ENCODE data around the gene GALNT10. TPM values are rescaled to one million over a fixed set of nuclear protein-coding genes. Genes with fewer than 3 reads are reported as not detected.

Gene GALNT10
- total RNA-seq, 4 donors from 2014 or later, result 5.6 to 22.9 (median 14.4) TPM

DNA sequence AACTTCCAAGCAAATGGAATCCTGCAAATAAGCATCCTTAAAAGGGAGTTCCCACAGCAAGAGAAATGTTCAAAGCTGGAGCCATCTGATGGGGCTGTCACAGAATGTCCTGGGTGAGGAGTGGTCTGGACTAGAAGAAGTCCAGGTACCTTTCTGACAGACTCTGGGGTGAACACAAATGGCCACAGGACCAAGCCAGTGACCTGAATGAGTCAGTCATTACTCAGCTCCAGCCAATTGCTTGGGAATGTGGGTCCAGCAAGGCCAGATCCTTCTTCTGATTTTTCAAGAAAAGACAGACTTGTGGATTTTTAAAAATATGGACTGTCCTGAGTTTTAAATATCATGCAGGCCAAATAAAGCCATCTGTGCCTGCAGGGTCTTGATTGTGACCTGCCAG, 30.1 kb downstream of the GALNT10 start:
- Histone ChIP-seq H3K27me3 (no peaks in the 10 kb centered on the region), H3K36me3 (no peaks in the 10 kb centered on the region), H3K4me1 (no peaks in the 10 kb centered on the region), H3K27ac (no peak overlapping the region), H3K4me3 (no peak overlapping the region), H3K9me3 (no peaks in the 10 kb centered on the region)
- DNase-seq, result no peak
- TF ChIP-seq, protein P1, sequence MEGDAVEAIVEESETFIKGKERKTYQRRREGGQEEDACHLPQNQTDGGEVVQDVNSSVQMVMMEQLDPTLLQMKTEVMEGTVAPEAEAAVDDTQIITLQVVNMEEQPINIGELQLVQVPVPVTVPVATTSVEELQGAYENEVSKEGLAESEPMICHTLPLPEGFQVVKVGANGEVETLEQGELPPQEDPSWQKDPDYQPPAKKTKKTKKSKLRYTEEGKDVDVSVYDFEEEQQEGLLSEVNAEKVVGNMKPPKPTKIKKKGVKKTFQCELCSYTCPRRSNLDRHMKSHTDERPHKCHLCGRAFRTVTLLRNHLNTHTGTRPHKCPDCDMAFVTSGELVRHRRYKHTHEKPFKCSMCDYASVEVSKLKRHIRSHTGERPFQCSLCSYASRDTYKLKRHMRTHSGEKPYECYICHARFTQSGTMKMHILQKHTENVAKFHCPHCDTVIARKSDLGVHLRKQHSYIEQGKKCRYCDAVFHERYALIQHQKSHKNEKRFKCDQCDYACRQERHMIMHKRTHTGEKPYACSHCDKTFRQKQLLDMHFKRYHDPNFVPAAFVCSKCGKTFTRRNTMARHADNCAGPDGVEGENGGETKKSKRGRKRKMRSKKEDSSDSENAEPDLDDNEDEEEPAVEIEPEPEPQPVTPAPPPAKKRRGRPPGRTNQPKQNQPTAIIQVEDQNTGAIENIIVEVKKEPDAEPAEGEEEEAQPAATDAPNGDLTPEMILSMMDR (IDR thresholded peaks at IDR 0.05), result no peak
- no peak for TF ChIP-seq POLR2A (IDR thresholded peaks at IDR 0.05)
- intact Hi-C loops (cut with DNase I; ENCODE audit: low total_unique reads), result no loop called here

DNA sequence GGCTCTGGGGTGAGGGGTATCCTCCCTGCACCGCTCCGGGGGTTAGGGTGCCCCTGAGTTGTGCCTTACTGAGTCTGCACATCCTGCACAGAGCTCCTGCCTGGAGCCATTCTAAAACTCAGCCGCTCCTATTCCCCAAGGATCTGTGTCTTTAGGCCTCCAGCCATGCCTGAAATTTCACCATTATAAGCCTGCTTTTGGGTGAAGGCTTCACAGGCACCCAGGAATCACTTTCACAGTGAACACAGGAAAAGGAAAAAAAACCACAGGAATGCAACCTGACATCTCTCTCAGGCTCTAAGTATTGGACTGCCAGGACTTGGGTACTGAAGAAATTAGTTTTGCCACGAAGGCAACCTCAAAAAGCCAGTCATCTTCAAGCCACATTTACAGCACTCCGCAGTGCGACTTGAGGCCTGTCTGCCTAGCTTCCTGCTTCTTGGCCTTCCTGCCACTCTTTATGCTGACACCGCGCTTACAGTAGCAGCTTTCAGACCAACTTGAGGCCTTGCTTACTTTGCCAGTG, 30.9 kb downstream of the GALNT10 start:
- Histone ChIP-seq H3K4me3 (no peak overlapping the region), H3K27ac (no peak overlapping the region), H3K9me3 (no peaks in the 10 kb centered on the region), H3K36me3 (no peaks in the 10 kb centered on the region), H3K4me1 (no peaks in the 10 kb centered on the region), H3K27me3 (no peaks in the 10 kb centered on the region)
- intact Hi-C loops (cut with DNase I; ENCODE audit: low total_unique reads), result no loop called here
- DNase-seq, result no peak
- TF ChIP-seq, protein P1 (IDR thresholded peaks at IDR 0.05), result no peak
- TF ChIP-seq POLR2A (IDR thresholded peaks at IDR 0.05), result no peak

DNA sequence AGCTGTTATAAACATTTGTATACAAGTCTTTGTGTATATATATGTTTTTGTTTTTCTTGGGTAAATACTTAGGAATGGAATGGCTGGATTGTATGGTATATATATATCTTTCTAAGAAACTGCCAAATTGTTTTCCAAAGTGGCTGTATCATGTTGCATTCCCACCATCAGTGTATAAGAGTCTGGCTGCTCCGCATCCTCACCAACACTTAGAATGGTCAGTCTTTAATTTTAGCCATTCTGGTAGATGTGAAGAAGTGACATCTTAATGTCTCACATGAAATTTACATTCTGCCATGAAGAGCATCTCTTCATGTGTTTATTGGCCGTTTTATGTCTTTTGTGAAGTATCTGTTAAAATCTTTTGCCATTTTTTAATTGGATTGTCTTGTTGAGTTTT, 31.9 kb downstream of the GALNT10 start:
- no peaks in the 10 kb centered on the region for H3K36me3 ChIP-seq
- H3K27me3 ChIP-seq, result no peaks in the 10 kb centered on the region
- H3K4me3 ChIP-seq, result no peak overlapping the region
- intact Hi-C loops (cut with DNase I; ENCODE audit: low total_unique reads), result no loop called here
- DNase-seq, result no peak
- no peaks in the 10 kb centered on the region for H3K9me3 ChIP-seq
- TF ChIP-seq POLR2A (IDR thresholded peaks at IDR 0.05), result no peak
- TF ChIP-seq, protein P1 (IDR thresholded peaks at IDR 0.05), result no peak
- H3K4me1 ChIP-seq, result no peaks in the 10 kb centered on the region
- H3K27ac ChIP-seq, result no peak overlapping the region

DNA sequence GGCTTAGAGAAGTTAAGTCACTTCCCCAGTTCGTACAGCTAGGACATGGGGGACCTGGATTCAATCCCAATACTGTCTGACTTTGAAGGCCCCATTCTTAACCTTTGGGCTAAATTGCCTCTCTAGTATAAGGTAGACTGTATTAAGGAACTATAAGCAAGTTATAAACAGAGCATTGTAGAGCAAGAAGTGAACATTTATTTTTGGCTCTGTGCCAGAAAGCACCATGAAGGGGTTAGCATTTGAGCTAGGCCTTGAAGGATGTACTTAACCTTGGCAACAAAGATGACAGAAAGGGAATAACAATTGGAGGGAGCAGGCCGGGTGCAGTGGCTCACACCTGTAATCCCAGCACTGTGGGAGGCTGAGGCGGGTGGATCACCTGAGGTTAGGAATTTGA, 32.8 kb downstream of the GALNT10 start:
- Histone ChIP-seq H3K4me3 (no peak overlapping the region), H3K4me1 (no peaks in the 10 kb centered on the region), H3K27ac (no peak overlapping the region), H3K36me3 (no peaks in the 10 kb centered on the region), H3K27me3 (no peaks in the 10 kb centered on the region), H3K9me3 (no peaks in the 10 kb centered on the region)
- TF ChIP-seq, protein P1 (IDR thresholded peaks at IDR 0.05), result no peak
- no peak for TF ChIP-seq POLR2A (IDR thresholded peaks at IDR 0.05)
- DNase-seq, result no peak
- intact Hi-C loops (cut with DNase I; ENCODE audit: low total_unique reads), result no loop called here

DNA sequence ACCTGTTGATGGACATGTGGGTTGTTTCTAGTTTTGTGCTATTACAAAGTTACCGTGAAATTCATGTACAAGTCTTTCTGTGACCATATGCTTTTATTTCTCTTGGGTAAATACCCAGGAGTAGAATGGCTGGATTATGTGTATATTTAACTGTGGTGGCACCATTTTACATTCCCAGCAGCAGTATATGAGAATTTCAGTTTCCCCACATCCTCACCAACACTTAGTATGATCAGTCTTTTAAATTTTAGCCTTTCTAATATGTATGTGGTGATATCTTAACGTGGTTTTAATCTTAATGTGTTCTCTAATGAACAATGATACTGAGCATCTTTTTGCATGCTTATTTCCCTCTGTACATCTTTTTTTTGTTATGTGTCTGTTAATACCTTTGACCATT, 36.6 kb downstream of the GALNT10 start:
- Histone ChIP-seq H3K36me3 (no peaks in the 10 kb centered on the region), H3K9me3 (no peaks in the 10 kb centered on the region), H3K27me3 (no peaks in the 10 kb centered on the region), H3K27ac (no peak overlapping the region), H3K4me1 (no peaks in the 10 kb centered on the region), H3K4me3 (no peak overlapping the region)
- no peak for DNase-seq
- TF ChIP-seq, protein P1 (IDR thresholded peaks at IDR 0.05), result no peak
- no peak for TF ChIP-seq POLR2A (IDR thresholded peaks at IDR 0.05)
- intact Hi-C loops (cut with DNase I; ENCODE audit: low total_unique reads), result no loop called here

All from uterus (tissue), 4 donors.